Activated naive CD8-positive, alpha-beta T cell treated with anti-CD3 and anti-CD28 coated beads, Interleukin-2, amount 50 U/mL, for 16 hours (primary cell): Measurements from ENCODE around the gene ARHGDIG.

ENCODE experiments used
- DNase-seq: peaks from one replicate; pipeline ENCODE4 v3.0.0-alpha.2; 2020; ENCODE audit warnings: low read depth, low spot score

The ARHGDIG gene

GRCh38 chr16:296806-297510 lies 16.6 kb downstream of the ARHGDIG start:
- DNase-seq: no peak

- no peak for DNase-seq
Observed at GRCh38 chr16:297832-298231, 17.4 kb downstream of the ARHGDIG start.

- no peak for DNase-seq
Observed at GRCh38 chr16:301235-301634, 20.8 kb downstream of the ARHGDIG start.

- DNase-seq: no peak
Observed at GRCh38 chr16:301950-302349, 21.6 kb downstream of the ARHGDIG start.

- no peak for DNase-seq
Observed at GRCh38 chr16:303760-304505, 23.5 kb downstream of the ARHGDIG start.

- DNase-seq: no peak
Observed at GRCh38 chr16:305916-306626, 25.7 kb downstream of the ARHGDIG start.

GRCh38 chr16:306911-307370 lies 26.6 kb downstream of the ARHGDIG start:
- DNase-seq: no peak

GRCh38 chr16:307691-308312 lies 27.4 kb downstream of the ARHGDIG start:
- no peak for DNase-seq

- no peak for DNase-seq
Observed at GRCh38 chr16:309476-309875, 29.1 kb downstream of the ARHGDIG start.

- no peak for DNase-seq
Observed at GRCh38 chr16:311725-312124, 31.3 kb downstream of the ARHGDIG start.

GRCh38 chr16:314351-314750 lies 34.0 kb downstream of the ARHGDIG start:
- no peak for DNase-seq

- no peak for DNase-seq
Observed at GRCh38 chr16:314795-315299, 34.5 kb downstream of the ARHGDIG start.

GRCh38 chr16:316741-317464 lies 36.5 kb downstream of the ARHGDIG start:
- no peak for DNase-seq

- DNase-seq: no peak
Observed at GRCh38 chr16:317583-317982, 37.2 kb downstream of the ARHGDIG start.

GRCh38 chr16:318628-319027 lies 38.2 kb downstream of the ARHGDIG start:
- no peak for DNase-seq

GRCh38 chr16:320206-320605 lies 39.8 kb downstream of the ARHGDIG start:
- DNase-seq: no peak

- DNase-seq: no peak
Observed at GRCh38 chr16:321532-321931, 41.1 kb downstream of the ARHGDIG start.

- no peak for DNase-seq
Observed at GRCh38 chr16:322476-323143, 42.2 kb downstream of the ARHGDIG start.

- no peak for DNase-seq
Observed at GRCh38 chr16:324201-324450, 43.7 kb downstream of the ARHGDIG start.

- peak; percentile 8 for DNase-seq
Observed at GRCh38 chr16:324451-325334, 44.3 kb downstream of the ARHGDIG start.
